Natural killer cell treated with Interleukin-12 subunit alpha and Interleukin-12 subunit beta and Interleukin-15 and Interleukin-18, amount 100 ng/mL, for 72 hours (primary cell): ENCODE measurements around the gene ABHD16B. TPM values are rescaled to one million over a fixed set of nuclear protein-coding genes. Genes with fewer than 3 reads are reported as not detected.

Experiments
- ATAC-seq, 2 donors: fragments of 150-1000 bp; cut with Tn5 transposase in 1 of 2; sonication (Bioruptor Pico), chemical (Tn5 transposase) in 1 of 2; 2 replicates each; pipeline ENCODE4 v1.10.0; 2021
- DNase-seq: peaks from one replicate; pipeline ENCODE4 v3.0.0; 2022; ENCODE audit warnings: low spot score
- H3K27ac Mint-ChIP-seq, 2 donors: 1 replicate in 1 of 2; 2 replicates in 1 of 2; pipeline ENCODE4 v1.8.0; 2022; ENCODE audit warnings: mixed read lengths in 2 of 2, mild to moderate bottlenecking in 1 of 2, moderate library complexity in 1 of 2
- H3K27me3 Mint-ChIP-seq, 2 donors: 1 replicate in 1 of 2; 2 replicates in 1 of 2; pipeline ENCODE4 v1.8.0; 2022; ENCODE audit warnings: mixed read lengths in 2 of 2
- H3K36me3 Mint-ChIP-seq: one replicate; pipeline ENCODE4 v1.8.0; 2022; ENCODE audit warnings: mixed read lengths
- H3K4me1 Mint-ChIP-seq, 2 donors: 1 replicate in 1 of 2; 2 replicates in 1 of 2; pipeline ENCODE4 v1.8.0; 2022; ENCODE audit warnings: low read depth in 2 of 2, mixed read lengths in 2 of 2, mild to moderate bottlenecking in 1 of 2
- H3K4me3 Mint-ChIP-seq: one replicate; pipeline ENCODE4 v1.8.0; 2022; ENCODE audit warnings: mixed read lengths
- H3K9me3 Mint-ChIP-seq: 2 replicates; pipeline ENCODE4 v1.8.0; 2022; ENCODE audit warnings: mixed read lengths
- total RNA-seq, 2 donors: library from RNA; stranded (reverse); gene quantifications; one replicate each; pipeline ENCODE4 v1.2.3, GENCODE V29; 2022

Gene ABHD16B
- total RNA-seq, 2 donors from 2014 or later, result not detected

DNA sequence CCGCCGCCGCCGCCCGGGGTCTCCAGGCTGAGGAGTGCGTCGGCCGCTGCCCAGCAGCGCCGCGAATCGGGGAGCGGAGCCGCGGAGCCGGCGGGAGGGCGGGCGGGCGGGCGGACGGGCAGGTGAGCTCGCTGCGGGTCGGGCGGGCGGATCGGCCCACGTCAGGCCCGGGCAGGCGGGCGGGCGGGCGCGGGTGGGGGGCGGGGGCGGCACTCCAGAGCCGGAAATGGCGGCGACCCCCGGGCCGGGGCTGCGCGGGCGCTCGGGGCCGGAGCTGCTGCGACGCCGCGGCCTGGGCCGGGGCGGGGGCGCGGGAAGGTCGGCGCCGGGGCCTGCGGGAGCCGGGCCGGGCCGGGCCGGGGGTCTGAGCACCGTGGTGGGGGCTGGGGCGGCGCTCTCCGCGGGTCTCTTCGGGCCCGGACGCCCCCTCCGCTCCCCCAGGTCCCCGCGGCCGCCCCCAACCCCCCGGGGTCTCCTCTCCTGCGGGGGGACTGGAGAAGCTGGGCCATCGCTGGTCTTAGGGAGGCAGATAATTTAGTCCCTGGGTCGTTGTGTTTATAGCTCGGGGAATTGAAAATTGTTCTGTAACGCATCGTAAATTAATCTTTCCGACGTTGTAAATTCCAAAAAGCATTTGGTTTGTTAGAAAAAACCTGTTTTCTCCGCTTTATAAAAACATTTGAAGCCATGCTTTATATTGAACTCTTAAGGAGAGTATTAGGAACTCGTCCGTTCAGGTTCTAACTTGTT is 34.1 kb downstream of the ABHD16B start:
- peaks cover 30 to 38% of the 10 kb centered on the region in 2 donors for H3K4me1 Mint-ChIP-seq
- peaks cover 6% of the 10 kb centered on the region for H3K36me3 Mint-ChIP-seq
- no peaks in the 10 kb centered on the region for H3K9me3 Mint-ChIP-seq
- peak overlapping the region; percentile 93 to 95 for H3K27ac Mint-ChIP-seq
- H3K27me3 Mint-ChIP-seq, result no peaks in the 10 kb centered on the region
- ATAC-seq (peak in 1 of 2 donors; percentile 41), DNase-seq (no peak)
- H3K4me3 Mint-ChIP-seq, result peak overlapping the region; percentile 96

DNA sequence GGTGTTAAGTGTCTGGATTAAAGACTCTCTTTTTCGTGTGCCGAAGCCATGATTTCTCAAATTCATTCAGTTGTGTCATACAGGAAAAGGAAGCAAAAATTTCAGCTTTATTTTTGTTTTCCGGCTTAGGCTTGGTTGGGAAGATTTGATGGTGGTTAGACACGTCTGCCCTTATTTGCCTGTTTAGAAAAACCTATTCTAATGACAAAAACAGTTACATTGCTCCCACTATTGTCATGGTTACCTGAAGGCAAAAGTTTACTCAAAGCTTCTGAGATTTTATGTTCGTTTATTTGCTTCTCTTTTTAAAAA is 34.6 kb downstream of the ABHD16B start:
- Mint-ChIP-seq H3K36me3 (peaks cover 6% of the 10 kb centered on the region), H3K27me3 (no peaks in the 10 kb centered on the region), H3K27ac (peak overlapping the region; percentile 93 to 95), H3K9me3 (no peaks in the 10 kb centered on the region), H3K4me1 (peaks cover 30 to 38% of the 10 kb centered on the region in 2 donors), H3K4me3 (peak overlapping the region; percentile 96)
- DNase-seq, result no peak
- no peak for ATAC-seq

DNA sequence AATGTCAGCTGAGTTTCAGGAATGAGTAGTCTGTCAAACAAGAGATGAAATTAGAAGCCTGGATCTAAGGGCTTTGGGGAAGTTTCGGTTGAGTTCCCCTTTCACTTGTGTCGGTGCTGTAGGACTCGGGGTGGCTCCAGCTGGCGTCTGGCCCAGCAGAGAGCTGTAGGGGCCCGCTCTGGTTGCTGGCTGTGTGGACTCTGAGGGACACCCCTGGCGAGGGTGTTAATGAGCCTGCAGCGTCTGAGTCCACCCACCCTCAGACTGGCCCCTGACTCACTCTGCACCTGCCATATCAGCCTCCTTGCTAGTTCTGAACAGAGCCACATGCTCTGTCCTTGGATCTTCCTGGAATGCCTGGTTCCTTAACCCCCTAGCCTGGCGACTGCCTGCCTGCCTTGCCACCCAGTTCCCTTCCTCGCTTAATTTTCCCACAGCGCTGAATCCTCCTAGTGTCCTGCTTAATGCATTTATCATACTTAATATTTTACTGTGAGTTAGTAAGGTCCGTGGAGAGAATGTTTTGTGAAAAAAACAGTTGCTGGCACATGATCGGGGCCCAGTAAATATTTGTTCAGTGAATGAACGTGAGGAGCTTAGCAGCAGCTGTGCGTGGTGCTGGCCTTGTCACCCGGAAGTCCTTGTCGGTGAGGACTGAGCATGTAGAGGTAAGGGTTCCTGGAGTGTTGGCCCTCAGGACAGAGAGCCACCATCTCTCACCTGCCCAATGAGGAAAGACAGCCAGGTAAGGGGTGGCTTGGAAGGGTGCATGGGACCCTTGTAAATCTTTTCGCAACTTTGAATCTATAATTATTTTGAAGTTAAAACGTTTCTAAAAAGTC is 35.2 kb downstream of the ABHD16B start:
- Mint-ChIP-seq H3K4me1 (peaks cover 34 to 42% of the 10 kb centered on the region in 2 donors), H3K27me3 (no peaks in the 10 kb centered on the region), H3K4me3 (peak overlapping the region; percentile 96), H3K27ac (peak overlapping the region; percentile 93 to 95), H3K36me3 (peaks cover 6% of the 10 kb centered on the region), H3K9me3 (no peaks in the 10 kb centered on the region)
- no peak for DNase-seq
- peak; percentile 8 to 22 for ATAC-seq

DNA sequence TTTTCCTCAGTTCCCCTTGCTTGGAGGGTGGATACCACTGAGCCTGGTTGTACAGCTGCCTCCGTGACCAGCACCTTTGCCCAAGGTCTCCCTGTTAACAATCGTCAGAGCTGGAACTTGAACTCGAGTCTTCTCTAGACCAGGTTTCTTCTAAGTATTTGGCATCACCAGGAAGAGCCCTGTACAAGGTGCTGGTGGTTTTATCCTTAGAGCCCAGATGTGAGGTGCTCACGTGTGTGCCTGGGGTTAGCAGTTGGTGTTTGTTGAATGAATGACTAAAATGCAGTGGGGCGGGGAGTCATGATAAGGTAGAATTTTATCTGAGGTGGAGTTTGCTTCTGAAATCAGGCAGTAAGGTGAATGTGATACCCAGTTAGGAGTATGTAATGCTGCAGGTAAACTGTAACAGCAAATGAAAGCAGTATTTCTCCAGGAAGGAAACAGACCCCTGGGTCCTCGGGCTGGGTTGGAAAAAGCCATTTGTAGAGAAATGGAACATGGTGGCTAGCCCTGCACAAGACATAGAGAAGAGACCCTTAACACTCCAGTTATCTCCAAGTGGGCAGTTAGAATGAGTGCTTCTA is 36.8 kb downstream of the ABHD16B start:
- peak overlapping the region; percentile 11 to 93 for H3K27ac Mint-ChIP-seq
- no peaks in the 10 kb centered on the region for H3K27me3 Mint-ChIP-seq
- DNase-seq (no peak), ATAC-seq (no peak)
- peaks cover 39 to 49% of the 10 kb centered on the region in 2 donors for H3K4me1 Mint-ChIP-seq
- peak overlapping the region; percentile 76 for H3K4me3 Mint-ChIP-seq
- no peaks in the 10 kb centered on the region for H3K9me3 Mint-ChIP-seq
- H3K36me3 Mint-ChIP-seq, result peaks cover 6% of the 10 kb centered on the region

DNA sequence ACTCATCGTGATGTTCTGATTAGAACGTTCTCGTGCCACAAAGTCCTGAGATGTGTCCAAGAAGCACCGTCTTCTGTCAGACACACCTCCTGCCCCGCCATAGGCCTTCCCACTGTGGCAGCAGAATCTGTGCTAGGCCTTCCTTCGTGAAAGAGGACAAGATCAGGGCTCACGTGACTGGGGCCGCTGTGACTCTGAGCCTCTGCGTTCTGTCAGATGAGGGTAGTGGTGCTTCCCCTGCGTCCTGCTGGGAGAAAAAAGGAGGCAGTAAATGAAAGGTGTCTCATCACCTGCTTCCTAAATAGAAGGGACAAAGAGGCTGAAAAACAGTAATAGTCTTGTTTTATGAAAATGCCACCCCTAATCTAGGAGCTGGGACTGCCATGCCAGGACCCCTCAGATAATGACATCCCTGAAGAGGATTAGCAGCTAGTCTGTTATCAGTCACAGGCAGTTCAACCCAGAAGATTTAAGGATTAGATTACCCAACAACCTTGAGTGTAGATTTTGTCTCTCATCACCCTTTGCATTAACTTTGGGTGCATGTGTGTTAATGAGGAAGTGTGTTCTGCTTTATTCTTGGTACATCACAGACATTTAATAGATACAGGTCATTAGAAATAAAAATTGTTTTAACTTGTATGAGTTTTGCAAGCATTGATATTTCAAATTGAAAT is 37.7 kb downstream of the ABHD16B start:
- H3K4me3 Mint-ChIP-seq, result no peak overlapping the region
- H3K36me3 Mint-ChIP-seq, result peaks cover 6% of the 10 kb centered on the region
- no peaks in the 10 kb centered on the region for H3K9me3 Mint-ChIP-seq
- H3K27me3 Mint-ChIP-seq, result no peaks in the 10 kb centered on the region
- no peak for DNase-seq
- H3K4me1 Mint-ChIP-seq, result peaks cover 38 to 51% of the 10 kb centered on the region in 2 donors
- H3K27ac Mint-ChIP-seq, result peak overlapping the region in 1 of 2 donors; percentile 19
- ATAC-seq, result no peak

DNA sequence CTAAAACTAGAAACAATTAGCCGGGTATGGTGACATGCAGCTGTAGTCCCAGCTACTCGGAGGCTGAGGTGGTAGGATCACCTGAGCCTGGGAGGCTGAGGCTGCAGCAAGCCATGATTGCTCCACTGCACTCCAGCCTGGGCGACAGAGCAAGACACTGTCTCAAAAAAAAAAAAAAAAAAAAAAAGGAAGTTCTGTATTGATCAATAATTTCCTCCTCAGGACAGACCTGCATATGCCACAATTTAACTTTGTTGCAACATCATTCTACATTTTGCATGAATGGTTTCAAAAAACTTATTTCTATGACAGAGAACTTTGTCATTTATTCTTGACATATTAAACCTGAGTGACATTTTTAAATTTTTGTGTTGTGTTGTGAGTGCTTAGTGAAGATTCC is 39.1 kb downstream of the ABHD16B start:
- no peaks in the 10 kb centered on the region for H3K9me3 Mint-ChIP-seq
- H3K27ac Mint-ChIP-seq, result no peak overlapping the region
- DNase-seq, result no peak
- H3K36me3 Mint-ChIP-seq, result peaks cover 6% of the 10 kb centered on the region
- ATAC-seq, result no peak
- H3K27me3 Mint-ChIP-seq, result no peaks in the 10 kb centered on the region
- no peak overlapping the region for H3K4me3 Mint-ChIP-seq
- H3K4me1 Mint-ChIP-seq, result peaks cover 39 to 54% of the 10 kb centered on the region in 2 donors

DNA sequence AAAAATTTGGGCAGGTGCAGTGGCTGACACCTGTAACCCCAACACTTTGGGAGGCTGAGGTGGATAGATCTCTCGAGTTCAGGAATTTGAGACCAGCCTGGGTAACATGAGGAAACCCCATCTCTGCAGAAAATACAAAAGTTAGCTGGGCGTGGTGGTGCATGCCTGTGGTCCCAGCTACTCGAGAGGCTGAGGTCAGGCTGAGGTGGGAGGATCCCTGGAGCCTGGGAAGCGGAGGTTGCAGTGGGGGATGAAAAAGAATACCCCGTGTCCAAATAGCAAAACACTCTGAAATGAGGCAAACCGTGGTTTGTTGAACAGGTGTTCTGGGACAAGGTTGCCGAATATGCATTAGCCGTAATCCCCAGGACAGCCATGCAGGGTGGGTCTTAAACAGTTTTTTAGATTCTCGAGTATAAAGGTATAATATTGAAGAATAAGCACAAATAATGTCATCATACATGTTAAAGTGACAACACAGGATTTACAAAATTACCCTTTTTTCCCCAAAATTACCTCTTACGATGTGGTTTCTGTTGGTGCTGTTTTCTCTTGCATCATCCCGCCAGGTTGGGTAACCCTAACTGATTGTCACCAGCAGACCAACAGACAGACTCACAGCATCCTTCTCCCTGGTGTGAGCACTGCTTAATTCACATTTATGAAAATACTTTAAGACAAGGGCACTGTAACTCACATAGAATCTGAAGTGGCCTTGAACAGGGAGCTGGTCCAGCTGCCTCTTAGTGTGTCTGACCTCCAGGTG is 42.7 kb downstream of the ABHD16B start:
- H3K9me3 Mint-ChIP-seq, result no peaks in the 10 kb centered on the region
- ATAC-seq (peak in 1 of 2 donors; percentile 62), DNase-seq (no peak)
- no peaks in the 10 kb centered on the region for H3K36me3 Mint-ChIP-seq
- peak overlapping the region; percentile 32 to 59 for H3K27ac Mint-ChIP-seq
- H3K27me3 Mint-ChIP-seq, result no peaks in the 10 kb centered on the region
- no peak overlapping the region for H3K4me3 Mint-ChIP-seq
- peaks cover 24 to 35% of the 10 kb centered on the region in 2 donors for H3K4me1 Mint-ChIP-seq

DNA sequence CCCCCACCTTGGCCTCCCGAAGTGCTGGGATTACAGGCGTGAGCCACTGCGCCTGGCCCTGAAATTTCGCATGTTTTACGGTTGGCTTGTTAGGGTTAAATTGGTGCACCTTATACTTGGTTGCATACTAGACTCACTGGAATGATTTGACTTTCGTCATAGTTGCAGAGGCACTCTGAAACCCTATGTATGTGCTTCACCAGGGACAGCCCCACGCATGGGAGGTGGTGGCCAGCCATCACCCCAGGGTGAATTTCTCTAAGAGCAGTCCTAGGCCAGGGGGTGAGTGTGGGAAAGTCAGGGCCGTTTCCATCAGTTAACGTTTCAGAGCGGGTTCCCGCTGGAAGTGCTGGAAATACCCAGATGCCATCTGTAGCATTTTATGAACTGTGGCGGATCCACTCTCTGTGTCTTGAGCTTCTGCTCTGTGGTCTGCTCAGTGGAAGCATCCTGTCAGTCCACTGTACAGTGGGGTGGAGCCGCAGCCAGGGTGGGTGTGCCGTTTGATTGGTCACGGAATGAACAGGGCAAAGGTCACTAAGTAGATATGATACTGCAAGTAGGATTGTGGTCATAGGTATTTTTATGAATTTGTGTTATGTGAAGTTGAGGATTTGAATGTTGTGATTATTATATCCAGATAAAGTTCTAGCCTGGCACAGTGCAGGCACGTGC is 46.8 kb downstream of the ABHD16B start:
- Mint-ChIP-seq H3K4me1 (peaks cover 27 to 41% of the 10 kb centered on the region in 2 donors), H3K36me3 (no peaks in the 10 kb centered on the region), H3K27me3 (no peaks in the 10 kb centered on the region), H3K4me3 (no peak overlapping the region), H3K9me3 (no peaks in the 10 kb centered on the region), H3K27ac (peak overlapping the region in 1 of 2 donors; percentile 9)
- DNase-seq, result no peak
- no peak for ATAC-seq

DNA sequence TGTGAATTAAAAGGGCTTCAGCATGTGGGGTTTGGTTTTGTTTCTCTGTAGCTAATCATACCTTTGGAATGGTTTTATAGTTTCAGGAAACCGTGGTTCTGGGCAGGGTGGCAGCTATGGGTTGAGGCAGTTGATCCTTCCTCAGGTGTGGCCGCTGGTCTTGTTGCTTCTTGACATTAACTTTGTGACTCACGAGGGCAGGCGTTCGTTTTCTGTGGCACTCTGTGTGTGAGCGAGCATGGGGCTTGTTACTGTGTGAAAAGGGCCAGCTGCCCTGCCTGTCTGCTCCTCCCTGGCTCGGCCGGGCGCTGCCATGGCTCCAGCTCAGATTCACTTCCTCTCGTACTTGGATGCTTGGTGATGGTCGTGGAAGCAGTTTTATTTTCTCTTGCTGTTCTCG is 49.9 kb downstream of the ABHD16B start:
- H3K27me3 Mint-ChIP-seq, result no peaks in the 10 kb centered on the region
- peak overlapping the region in 1 of 2 donors; percentile 46 for H3K27ac Mint-ChIP-seq
- H3K36me3 Mint-ChIP-seq, result no peaks in the 10 kb centered on the region
- DNase-seq, result no peak
- H3K4me1 Mint-ChIP-seq, result peaks cover 27 to 30% of the 10 kb centered on the region in 2 donors
- peak overlapping the region; percentile 17 for H3K4me3 Mint-ChIP-seq
- H3K9me3 Mint-ChIP-seq, result no peaks in the 10 kb centered on the region
- no peak for ATAC-seq

Other genes starting within 250 kb of the ABHD16B start
- gene GMEB2, start 234.4 kb upstream of the ABHD16B start, total RNA-seq, result 10 to 100 TPM; 14.7 to 15.5 TPM
- 1 to 10 TPM in 1 of 2 donors, under 1 TPM in 1; 0.88 to 3.2 TPM for gene STMN3, start 208.1 kb upstream of the ABHD16B start, total RNA-seq
- 10 to 100 TPM; 32.3 to 76.9 TPM for gene RTEL1, start 203.2 kb upstream of the ABHD16B start, total RNA-seq
- gene TNFRSF6B, start 164.8 kb upstream of the ABHD16B start, total RNA-seq, result not detected
- 10 to 100 TPM; 52.4 to 87.0 TPM for gene ARFRP1, start 153.5 kb upstream of the ABHD16B start, total RNA-seq
- 10 to 100 TPM; 40.8 to 53.0 TPM for gene ZGPAT, start 153.5 kb upstream of the ABHD16B start, total RNA-seq
- 10 to 100 TPM in 1 of 2 donors, 1 to 10 TPM in 1; 9.3 to 15.7 TPM for gene LIME1, start 124.8 kb upstream of the ABHD16B start, total RNA-seq
- gene SLC2A4RG, start 121.7 kb upstream of the ABHD16B start, total RNA-seq, result 10 to 100 TPM; 21.0 to 31.1 TPM
- gene ZBTB46, start 30.2 kb upstream of the ABHD16B start, total RNA-seq, result 1 to 10 TPM in 1 of 2 donors, under 1 TPM in 1; 0.25 to 1.2 TPM
- gene TPD52L2, start 3.8 kb downstream of the ABHD16B start, total RNA-seq, result 10 to 100 TPM; 48.8 to 60.0 TPM
- gene DNAJC5, start 33.6 kb downstream of the ABHD16B start, total RNA-seq, result 10 to 100 TPM; 67.6 to 89.1 TPM
- gene UCKL1, start 94.9 kb downstream of the ABHD16B start, total RNA-seq, result 10 to 100 TPM; 32.6 to 52.9 TPM
- gene ZNF512B, start 108.4 kb downstream of the ABHD16B start, total RNA-seq, result 10 to 100 TPM in 1 of 2 donors, 1 to 10 TPM in 1; 9.6 to 13.8 TPM
- 10 to 100 TPM; 33.3 to 33.6 TPM for gene SAMD10, start 118.1 kb downstream of the ABHD16B start, total RNA-seq
- gene PRPF6, start 119.6 kb downstream of the ABHD16B start, total RNA-seq, result 10 to 100 TPM; 65.9 to 87.7 TPM
- 1 to 10 TPM; 2.4 to 6.3 TPM for gene C20orf204, start 174.7 kb downstream of the ABHD16B start, total RNA-seq
- not detected for gene SOX18, start 188.1 kb downstream of the ABHD16B start, total RNA-seq
- gene TCEA2, start 201.7 kb downstream of the ABHD16B start, total RNA-seq, result 10 to 100 TPM; 23.2 to 24.1 TPM
- gene RGS19, start 218.0 kb downstream of the ABHD16B start, total RNA-seq, result 10 to 100 TPM; 27.1 to 33.4 TPM
- gene OPRL1, start 218.6 kb downstream of the ABHD16B start, total RNA-seq, result under 1 TPM; 0.12 to 0.20 TPM
- not detected for gene LKAAEAR1, start 222.9 kb downstream of the ABHD16B start, total RNA-seq
- not detected for gene NPBWR2, start 246.1 kb downstream of the ABHD16B start, total RNA-seq